Muscle of leg (tissue), 11 donors: ENCODE measurements around the gene F3. TPM values are rescaled to one million over a fixed set of nuclear protein-coding genes. Genes with fewer than 3 reads are reported as not detected.

Source experiments
- DNase-seq: peaks from one replicate; pipeline ENCODE4 v3.0.0; 2013
- H3K27ac ChIP-seq: one replicate; pipeline ENCODE4 v1.5.1; 2013; ENCODE audit warnings: mild to moderate bottlenecking, low read length, control low read depth
- H3K27me3 ChIP-seq: one replicate; pipeline ENCODE4 v1.6.1; 2013; ENCODE audit warnings: low read length; ENCODE audit not compliant: control insufficient read depth, insufficient read depth
- H3K36me3 ChIP-seq: one replicate; pipeline ENCODE4 v1.6.1; 2013; ENCODE audit warnings: low read length; ENCODE audit not compliant: control insufficient read depth, insufficient read depth
- H3K4me1 ChIP-seq: one replicate; pipeline ENCODE4 v1.6.1; 2013; ENCODE audit warnings: low read length; ENCODE audit not compliant: control insufficient read depth, insufficient read depth
- H3K4me3 ChIP-seq: one replicate; pipeline ENCODE4 v1.5.1; 2013; ENCODE audit warnings: low read length, control low read depth
- H3K9me3 ChIP-seq: replicated peaks from 2 replicates; pipeline ENCODE4 v1.6.1; 2013; ENCODE audit warnings: low read depth, low read length; ENCODE audit not compliant: control insufficient read depth
- WGBS: methylation state at CpG from one replicate; pipeline ENCODE4 v1.1.5; 2013; ENCODE audit warnings: missing lambda C conversion rate; ENCODE audit not compliant: insufficient coverage; 5-methylcytosine and 5-hydroxymethylcytosine counted together
- polyA plus RNA-seq, 8 donors: library from polyadenylated mRNA; unstranded; fragments of 120-200 nt; gene quantifications; one replicate each; pipeline versions ENCODE4 v1.2.1 to v1.2.3, GENCODE V29; 2013; ENCODE audit warnings: inconsistent platforms in 1 of 8, low replicate concordance in 1 of 8; ENCODE audit not compliant: insufficient read length in 8 of 8, insufficient read depth in 1 of 8
- total RNA-seq: library from RNA; stranded (reverse); fragments of 120-200 nt; gene quantifications from one replicate; pipeline ENCODE4 v1.2.4, GENCODE V29; 2013

F3 gene
- total and polyA plus RNA-seq, 9 donors, result 1.6 to 6.0 (median 2.4) TPM

DNA sequence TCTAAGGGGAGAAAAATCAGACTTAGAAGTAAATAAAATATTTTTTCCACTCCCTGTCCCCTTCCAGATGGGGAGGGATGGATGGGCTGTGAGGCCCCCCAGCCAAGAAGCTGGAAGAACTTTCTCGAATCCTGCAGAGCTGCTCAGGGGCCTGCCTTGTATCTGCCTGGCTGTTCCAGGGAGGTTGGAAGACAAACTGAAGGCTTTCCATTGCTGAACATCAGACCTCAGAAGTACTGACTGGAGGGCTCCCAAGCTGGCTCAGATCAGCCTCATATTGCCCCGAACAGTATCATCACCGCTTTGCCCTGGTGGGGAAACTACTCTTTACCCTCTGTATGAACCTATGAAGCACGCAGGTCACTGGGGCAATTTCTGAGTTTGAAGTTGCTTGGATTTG, 12.4 kb upstream of the F3 start:
- Histone ChIP-seq H3K36me3 (no peaks in the 10 kb centered on the region), H3K4me1 (peaks cover 2% of the 10 kb centered on the region)
- WGBS, result no CpG with 5 or more reads among the region's 4 CpGs

DNA sequence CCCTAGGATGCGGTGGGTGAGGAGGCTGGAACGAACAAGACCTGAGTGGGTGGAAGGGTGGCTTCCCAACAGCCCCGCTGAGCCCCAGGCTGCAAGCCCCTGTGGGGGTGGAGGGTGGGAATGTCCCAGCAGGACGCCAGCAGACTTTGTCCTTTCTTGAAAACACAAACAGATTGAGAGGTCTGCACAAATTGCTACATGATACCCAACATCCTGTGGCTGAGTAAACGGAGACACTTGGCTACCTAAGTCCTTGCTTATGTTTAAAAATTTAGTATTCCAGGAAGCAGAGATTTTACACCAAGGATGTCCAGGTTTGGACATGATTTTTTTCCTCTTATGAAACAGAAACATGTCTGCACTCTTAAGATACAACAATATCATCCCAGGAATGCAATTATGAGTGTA, 11.8 kb upstream of the F3 start:
- Histone ChIP-seq H3K9me3 (no peaks in the 10 kb centered on the region), H3K27me3 (no peaks in the 10 kb centered on the region), H3K4me3 (no peak overlapping the region), H3K4me1 (peaks cover 2% of the 10 kb centered on the region), H3K36me3 (no peaks in the 10 kb centered on the region), H3K27ac (no peak overlapping the region)
- no peak for DNase-seq
- no CpG with 5 or more reads among the region's 5 CpGs for WGBS

More for the DNA sequence above, 12.4 kb upstream of the F3 start:
- DNase-seq, result no peak
- H3K4me3 ChIP-seq, result no peak overlapping the region
- H3K27me3 ChIP-seq, result no peaks in the 10 kb centered on the region
- no peaks in the 10 kb centered on the region for H3K9me3 ChIP-seq
- no peak overlapping the region for H3K27ac ChIP-seq

DNA sequence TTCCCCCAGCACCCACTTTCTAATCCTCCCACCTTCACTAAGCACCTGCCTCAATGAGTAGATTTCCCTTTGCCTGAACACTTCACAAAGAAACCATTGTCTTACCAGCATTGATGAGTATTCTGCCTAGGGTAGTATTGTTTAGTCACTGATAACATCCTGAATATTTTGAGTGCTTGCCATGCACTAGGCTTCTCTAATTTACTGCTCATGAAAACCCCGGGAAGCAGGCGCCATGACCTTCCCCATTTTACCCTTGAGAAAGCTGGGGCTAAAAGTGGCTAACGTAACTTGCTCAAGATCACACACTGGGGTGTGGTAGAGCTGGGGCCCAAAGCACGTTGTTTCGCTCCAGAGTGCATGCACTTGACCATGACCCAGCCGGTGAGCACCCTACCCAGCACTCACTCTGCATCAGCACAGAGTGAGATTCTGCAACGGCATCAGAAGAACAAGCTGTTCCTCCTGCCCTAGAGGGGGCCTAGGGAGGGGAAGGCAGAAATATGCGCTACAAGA, 10.6 kb upstream of the F3 start:
- Histone ChIP-seq H3K36me3 (no peaks in the 10 kb centered on the region), H3K4me3 (no peak overlapping the region), H3K27me3 (no peaks in the 10 kb centered on the region), H3K9me3 (no peaks in the 10 kb centered on the region), H3K27ac (no peak overlapping the region), H3K4me1 (peaks cover 2% of the 10 kb centered on the region)
- no peak for DNase-seq
- WGBS, result 37% methylated on average over 2 of the region's 8 CpGs

DNA sequence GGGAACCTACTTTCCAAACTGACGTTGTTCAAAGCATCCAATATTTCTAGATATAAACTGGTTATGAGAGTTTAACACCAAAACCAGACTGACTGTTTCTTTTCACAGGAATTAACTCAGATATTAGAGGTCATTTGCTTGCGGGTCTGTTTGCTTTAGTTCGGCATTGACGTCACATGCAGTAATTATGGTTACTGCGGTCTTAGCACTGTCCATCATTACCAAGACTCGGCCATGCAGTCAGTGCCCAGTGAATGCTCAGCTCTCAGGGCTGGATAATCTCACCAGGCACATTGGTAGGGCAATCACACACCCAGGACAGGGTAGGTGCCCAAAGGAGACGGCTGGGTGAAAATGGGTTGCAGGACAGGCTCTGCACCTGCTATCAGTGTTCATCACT, 9.9 kb upstream of the F3 start:
- Histone ChIP-seq H3K27me3 (no peaks in the 10 kb centered on the region), H3K9me3 (no peaks in the 10 kb centered on the region), H3K27ac (no peak overlapping the region), H3K4me1 (peaks cover 2% of the 10 kb centered on the region), H3K4me3 (no peak overlapping the region), H3K36me3 (no peaks in the 10 kb centered on the region)
- WGBS, result 86% methylated on average over 6 of the region's 7 CpGs
- DNase-seq, result no peak

GRCh38 chr1:94550800-94551241, 9.3 kb upstream of the F3 start:
- Histone ChIP-seq H3K4me1 (peaks cover 2% of the 10 kb centered on the region), H3K4me3 (no peak overlapping the region), H3K9me3 (no peaks in the 10 kb centered on the region), H3K36me3 (no peaks in the 10 kb centered on the region), H3K27ac (no peak overlapping the region), H3K27me3 (no peaks in the 10 kb centered on the region)
- 52% methylated on average over 5 of the region's 5 CpGs for WGBS
- no peak for DNase-seq

GRCh38 chr1:94550396-94550795, 8.8 kb upstream of the F3 start:
- Histone ChIP-seq H3K36me3 (no peaks in the 10 kb centered on the region), H3K4me1 (peaks cover 2% of the 10 kb centered on the region), H3K27me3 (no peaks in the 10 kb centered on the region), H3K27ac (no peak overlapping the region), H3K4me3 (no peak overlapping the region), H3K9me3 (no peaks in the 10 kb centered on the region)
- 0% methylated on average over 1 of the region's 6 CpGs for WGBS
- DNase-seq, result no peak

- WGBS, result 75% methylated on average over 2 of the region's 5 CpGs
- no peaks in the 10 kb centered on the region for H3K27me3 ChIP-seq
- H3K4me3 ChIP-seq, result no peak overlapping the region
- H3K36me3 ChIP-seq, result no peaks in the 10 kb centered on the region
- H3K27ac ChIP-seq, result no peak overlapping the region
- DNase-seq, result no peak
- peaks cover 2% of the 10 kb centered on the region for H3K4me1 ChIP-seq
- H3K9me3 ChIP-seq, result no peaks in the 10 kb centered on the region
These were observed 8.1 kb upstream of the F3 start for GRCh38 chr1:94549706-94550105.

DNA sequence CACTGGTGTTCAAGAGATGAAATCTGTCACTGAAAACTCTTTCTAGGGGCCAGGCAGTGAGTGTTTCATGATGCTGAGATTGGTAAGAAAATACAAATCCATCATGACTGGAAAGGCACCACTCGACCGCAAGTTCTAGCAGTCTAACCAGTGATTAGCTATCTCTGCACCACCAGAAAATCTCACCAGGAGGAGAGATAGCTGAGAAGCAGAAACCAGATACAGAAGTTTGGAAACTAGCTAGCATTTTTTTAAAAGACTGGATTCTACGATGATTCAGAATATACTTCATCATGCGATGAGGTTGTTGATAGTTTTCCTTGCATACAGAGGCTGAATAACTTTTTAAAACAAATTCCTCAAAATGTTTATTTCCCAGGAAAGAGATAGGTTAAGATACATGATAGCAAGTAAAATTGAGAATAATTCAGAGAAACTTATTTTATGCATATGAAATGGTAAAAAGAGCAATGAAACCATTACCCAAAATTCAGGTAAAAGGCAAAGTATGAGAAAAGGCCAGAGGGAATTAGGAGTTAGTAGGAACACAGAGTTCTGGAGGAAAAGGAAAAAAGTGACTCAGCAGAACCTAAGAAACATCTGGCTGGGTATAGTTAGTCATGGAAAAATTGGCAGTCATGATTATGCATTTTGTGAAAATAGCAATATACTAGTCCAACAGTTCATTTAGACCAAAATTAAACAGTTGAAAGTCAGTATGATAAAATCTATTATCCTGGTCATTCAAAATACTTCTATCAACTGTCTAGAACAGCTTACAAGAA, 3.3 kb upstream of the F3 start:
- Histone ChIP-seq H3K27me3 (peaks cover 11% of the 10 kb centered on the region), H3K27ac (no peak overlapping the region), H3K4me3 (no peak overlapping the region), H3K36me3 (no peaks in the 10 kb centered on the region), H3K4me1 (peaks cover 14% of the 10 kb centered on the region), H3K9me3 (no peaks in the 10 kb centered on the region)
- no CpG with 5 or more reads among the region's 4 CpGs for WGBS
- DNase-seq, result peak; percentile 64

- no peaks in the 10 kb centered on the region for H3K9me3 ChIP-seq
- WGBS, result no CpG with 5 or more reads among the region's 4 CpGs
- H3K4me1 ChIP-seq, result peaks cover 14% of the 10 kb centered on the region
- no peak overlapping the region for H3K4me3 ChIP-seq
- no peaks in the 10 kb centered on the region for H3K36me3 ChIP-seq
- peaks cover 11% of the 10 kb centered on the region for H3K27me3 ChIP-seq
- H3K27ac ChIP-seq, result no peak overlapping the region
- DNase-seq, result no peak
These were observed 2.5 kb upstream of the F3 start for GRCh38 chr1:94543893-94544635.

DNA sequence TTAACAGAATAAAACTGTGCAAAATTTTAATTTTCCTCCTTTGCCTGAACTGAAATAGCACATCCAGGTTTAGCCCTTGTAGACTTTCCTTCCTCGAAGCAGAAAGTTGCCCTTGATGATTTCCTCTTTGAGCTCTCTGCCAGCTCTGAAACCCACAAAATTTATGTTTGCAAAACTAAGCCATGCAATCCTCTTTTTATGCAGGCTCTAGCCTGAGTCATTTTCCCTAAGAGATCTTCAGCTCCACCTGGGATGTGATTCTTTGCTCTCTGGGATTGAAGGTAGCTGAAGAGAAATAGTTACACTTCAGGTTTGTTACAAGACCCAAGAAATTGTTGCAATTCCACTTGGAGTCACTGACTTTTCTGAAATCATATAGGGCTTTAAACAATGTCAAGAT, 1.4 kb upstream of the F3 start:
- no peaks in the 10 kb centered on the region for H3K9me3 ChIP-seq
- H3K4me3 ChIP-seq, result no peak overlapping the region
- H3K27ac ChIP-seq, result peak overlapping the region; percentile 88
- H3K4me1 ChIP-seq, result peaks cover 14% of the 10 kb centered on the region
- WGBS, result 14% methylated on average over 1 of the region's 1 CpG
- peaks cover 11% of the 10 kb centered on the region for H3K27me3 ChIP-seq
- H3K36me3 ChIP-seq, result no peaks in the 10 kb centered on the region
- no peak for DNase-seq
